HepG2 (cell line): ENCODE data around the gene DPEP2NB. TPM values are rescaled to one million over a fixed set of nuclear protein-coding genes. Genes with fewer than 3 reads are reported as not detected.
A peak's percentile ranks its signal among the peaks of the same experiment; 100 is the strongest.
"Not testable (repeated sequence)": the region's sequence is repeated elsewhere in the genome, so short reads cannot be mapped to it uniquely, and the experiment has no call there.

Experiments used
- ARID2 ChIP-seq: sonication (generic); formaldehyde crosslinking; IDR thresholded peaks from 2 replicates; pipeline ENCODE4 v1.8.1; 2022; ENCODE audit warnings: mild to moderate bottlenecking, missing genetic modification reagents, borderline replicate concordance
- ETV5 ChIP-seq: IDR thresholded peaks from 2 replicates; pipeline ENCODE4 v1.6.1; 2018; ENCODE audit warnings: missing biosample characterization, missing genetic modification reagents, inconsistent platforms, borderline replicate concordance
- HIVEP1 ChIP-seq: sonication (generic); formaldehyde crosslinking; IDR thresholded peaks from 2 replicates; pipeline ENCODE4 v1.4.0; 2020; ENCODE audit warnings: mild to moderate bottlenecking, missing genetic modification reagents
- NFYB ChIP-seq: sonication (generic); formaldehyde crosslinking; IDR thresholded peaks from 2 replicates; pipeline ENCODE4 v1.4.0; 2020; ENCODE audit warnings: missing genetic modification reagents
- SOX6 ChIP-seq, 2 experiments: fragments of 450-650 bp in 1 of 2; sonication (generic) in 1 of 2; formaldehyde crosslinking in 1 of 2; IDR thresholded peaks; 2 replicates each; pipeline versions ENCODE4 v1.4.0 to v1.6.1; 2017 to 2020; ENCODE audit warnings: antibody characterized with exemption in 1 of 2, mild to moderate bottlenecking in 1 of 2, missing genetic modification reagents in 1 of 2
- ZBTB38 ChIP-seq: sonication (generic); formaldehyde crosslinking; IDR thresholded peaks from 2 replicates; pipeline ENCODE4 v1.5.1; 2020; ENCODE audit warnings: mild to moderate bottlenecking, missing genetic modification reagents
- ZNF224 ChIP-seq: sonication (generic); formaldehyde crosslinking; IDR thresholded peaks from 2 replicates; pipeline ENCODE4 v1.5.0; 2020; ENCODE audit warnings: mild to moderate bottlenecking, missing genetic modification reagents
- ZNF501 ChIP-seq: sonication (generic); formaldehyde crosslinking; IDR thresholded peaks from 2 replicates; pipeline ENCODE4 v1.5.1; 2020; ENCODE audit warnings: mild to moderate bottlenecking, moderate library complexity, missing genetic modification reagents
- polyA plus RNA-seq, 8 experiments: library from polyadenylated mRNA; depleted of rRNA in 3 of 8; stranded (reverse) in 7 of 8; unstranded in 1 of 8; fragments of >200 nt; fragmentation: Illumina TruSeq in 4 of 8; extraction: Trizol in 4 of 8; gene quantifications; 2 replicates each; pipeline versions ENCODE4 v1.2.1 to v1.2.3, GENCODE V29; 2011 to 2016; ENCODE audit warnings: low read depth in 4 of 8, missing spikeins in 1 of 8, mixed read lengths in 1 of 8; ENCODE audit not compliant: insufficient read depth in 1 of 8
- total RNA-seq, 5 experiments: library from RNA; depleted of rRNA; stranded (reverse); fragments of >200 nt; fragmentation: Illumina TruSeq; extraction: Trizol; gene quantifications; 2 replicates each; pipeline ENCODE4 v1.2.3, GENCODE V29; 2016; ENCODE audit warnings: low read depth in 1 of 5
- TF ChIP-seq, protein P1 (sequence below): sonication (generic); formaldehyde crosslinking; IDR thresholded peaks from 2 replicates; pipeline ENCODE4 v1.4.0; 2020; ENCODE audit warnings: mild to moderate bottlenecking, missing genetic modification reagents
- TF ChIP-seq, protein P2 (sequence below): sonication (generic); formaldehyde crosslinking; IDR thresholded peaks from 2 replicates; pipeline ENCODE4 v1.5.1; 2020; ENCODE audit warnings: mild to moderate bottlenecking, moderate library complexity, missing genetic modification reagents
- TF ChIP-seq, protein P3 (sequence below): sonication (generic); formaldehyde crosslinking; IDR thresholded peaks from 2 replicates; pipeline ENCODE4 v1.4.0; 2020; ENCODE audit warnings: missing genetic modification reagents
- TF ChIP-seq, protein P4 (sequence below): IDR thresholded peaks from 2 replicates; pipeline ENCODE4 v1.6.1; 2016; ENCODE audit warnings: low read depth

The DPEP2NB gene
- total and polyA plus RNA-seq, 2 of the 13 experiments (the other 11 are each of a cell fraction or from before 2014, with no cell fraction given): not detected

DNA sequence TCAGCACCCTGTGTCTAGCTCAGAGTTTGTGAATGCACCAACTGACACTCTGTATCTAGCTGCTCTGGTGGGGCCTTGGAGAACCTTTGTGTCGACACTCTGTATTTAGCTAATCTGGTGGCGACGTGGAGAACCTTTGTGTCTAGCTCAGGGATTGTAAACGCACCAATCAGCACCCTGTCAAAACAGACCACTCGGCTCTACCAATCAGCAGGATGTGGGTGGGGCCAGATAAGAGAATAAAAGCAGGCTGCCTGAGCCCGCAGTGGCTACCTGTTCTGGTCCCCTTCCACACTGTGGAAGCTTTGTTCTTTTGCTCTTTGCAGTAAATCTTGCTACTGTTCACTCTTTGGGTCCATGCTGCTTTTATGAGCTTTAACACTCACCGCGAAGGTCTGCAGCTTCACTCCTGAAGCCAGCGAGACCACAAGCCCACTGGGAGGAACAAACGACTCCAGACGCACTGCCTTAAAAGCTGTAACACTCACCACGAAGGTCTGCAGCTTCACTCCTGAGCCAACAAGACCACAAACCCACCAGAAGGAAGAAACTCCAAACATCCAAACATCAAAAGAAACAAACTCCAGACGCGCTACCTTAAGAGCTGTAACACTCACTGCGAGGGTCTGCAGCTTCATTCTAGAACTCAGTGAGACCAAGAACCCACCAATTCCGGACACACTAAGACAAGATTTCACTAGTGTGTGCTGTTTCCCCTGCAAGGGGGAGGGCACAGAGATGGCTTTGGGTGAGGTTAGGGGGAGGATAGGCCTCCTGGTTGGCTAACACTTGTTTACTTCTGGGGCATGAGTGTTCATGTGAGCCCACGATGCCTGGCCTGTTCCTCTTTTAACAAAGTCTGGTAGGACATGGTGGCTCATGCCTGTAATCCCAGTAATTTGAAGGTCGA is 16.7 kb downstream of the DPEP2NB start, which contains the start of gene DPEP2 (continued):
- TF ChIP-seq, protein P1, sequence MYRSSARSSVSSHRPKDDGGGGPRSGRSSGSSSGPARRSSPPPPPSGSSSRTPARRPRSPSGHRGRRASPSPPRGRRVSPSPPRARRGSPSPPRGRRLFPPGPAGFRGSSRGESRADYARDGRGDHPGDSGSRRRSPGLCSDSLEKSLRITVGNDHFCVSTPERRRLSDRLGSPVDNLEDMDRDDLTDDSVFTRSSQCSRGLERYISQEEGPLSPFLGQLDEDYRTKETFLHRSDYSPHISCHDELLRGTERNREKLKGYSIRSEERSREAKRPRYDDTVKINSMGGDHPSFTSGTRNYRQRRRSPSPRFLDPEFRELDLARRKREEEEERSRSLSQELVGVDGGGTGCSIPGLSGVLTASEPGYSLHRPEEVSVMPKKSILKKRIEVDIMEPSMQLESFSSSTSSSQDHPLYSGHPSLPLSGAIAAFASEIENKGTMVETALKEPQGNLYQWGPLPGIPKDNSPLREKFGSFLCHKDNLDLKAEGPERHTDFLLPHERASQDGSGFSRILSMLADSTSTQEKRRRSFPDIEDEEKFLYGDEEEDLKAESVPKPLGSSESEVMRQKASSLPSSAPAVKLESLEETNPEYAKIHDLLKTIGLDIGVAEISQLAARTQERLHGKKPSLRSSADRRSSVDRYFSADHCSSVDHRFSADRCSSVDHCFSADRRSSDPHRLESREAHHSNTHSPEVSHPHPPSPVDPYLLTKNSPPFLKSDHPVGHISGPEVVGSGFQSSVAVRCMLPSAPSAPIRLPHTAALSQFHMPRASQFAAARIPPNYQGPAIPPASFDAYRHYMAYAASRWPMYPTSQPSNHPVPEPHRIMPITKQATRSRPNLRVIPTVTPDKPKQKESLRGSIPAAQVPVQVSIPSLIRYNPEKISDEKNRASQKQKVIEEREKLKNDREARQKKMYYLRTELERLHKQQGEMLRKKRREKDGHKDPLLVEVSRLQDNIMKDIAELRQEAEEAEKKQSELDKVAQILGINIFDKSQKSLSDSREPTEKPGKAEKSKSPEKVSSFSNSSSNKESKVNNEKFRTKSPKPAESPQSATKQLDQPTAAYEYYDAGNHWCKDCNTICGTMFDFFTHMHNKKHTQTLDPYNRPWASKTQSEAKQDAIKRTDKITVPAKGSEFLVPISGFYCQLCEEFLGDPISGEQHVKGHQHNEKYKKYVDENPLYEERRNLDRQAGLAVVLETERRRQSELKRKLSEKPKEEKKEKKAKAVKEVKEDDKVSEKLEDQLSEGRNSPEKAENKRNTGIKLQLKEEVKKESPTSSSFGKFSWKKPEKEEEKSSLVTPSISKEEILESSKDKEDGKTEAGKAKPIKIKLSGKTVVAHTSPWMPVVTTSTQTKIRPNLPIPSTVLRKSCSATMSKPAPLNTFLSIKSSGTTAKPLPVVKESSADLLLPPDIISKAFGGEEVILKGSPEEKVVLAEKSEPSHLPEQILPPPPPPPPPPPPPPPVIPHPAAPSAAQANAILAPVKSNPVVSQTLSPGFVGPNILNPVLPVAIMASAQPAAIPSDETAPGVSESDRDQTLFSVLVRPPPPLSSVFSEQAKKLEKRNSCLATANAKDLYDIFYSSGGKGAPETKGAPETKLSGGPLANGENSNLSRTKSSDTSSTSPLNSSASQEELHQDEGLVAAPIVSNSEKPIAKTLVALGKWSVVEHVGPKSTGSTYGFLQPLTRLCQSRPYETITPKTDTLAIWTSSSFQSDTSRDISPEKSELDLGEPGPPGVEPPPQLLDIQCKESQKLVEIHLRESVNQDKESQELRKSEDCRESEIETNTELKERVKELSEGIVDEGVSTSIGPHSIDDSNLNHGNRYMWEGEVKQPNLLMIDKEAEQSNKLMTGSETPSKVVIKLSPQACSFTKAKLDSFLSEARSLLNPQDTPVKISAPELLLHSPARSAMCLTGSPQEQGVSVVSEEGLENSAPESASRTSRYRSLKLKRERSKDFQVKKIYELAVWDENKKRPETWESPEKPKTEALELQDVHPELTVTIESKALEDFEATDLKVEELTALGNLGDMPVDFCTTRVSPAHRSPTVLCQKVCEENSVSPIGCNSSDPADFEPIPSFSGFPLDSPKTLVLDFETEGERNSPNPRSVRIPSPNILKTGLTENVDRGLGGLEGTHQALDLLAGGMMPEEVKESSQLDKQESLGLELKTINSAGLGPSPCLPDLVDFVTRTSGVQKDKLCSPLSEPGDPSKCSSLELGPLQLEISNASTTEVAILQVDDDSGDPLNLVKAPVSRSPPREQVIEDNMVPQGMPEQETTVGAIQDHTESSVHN (CRISPR knock-in tag): 0 out of 2 replicates have a peak, but pooled peaks have one; percentile 31
- TF ChIP-seq ZBTB38 (peak; percentile 76; the same call in 1 of the 2 replicates), ARID2 (CRISPR knock-in tag) (peak; percentile 68; the same call in 1 of the 2 replicates), ZNF224 (0 out of 2 replicates have a peak, but pooled peaks have one; percentile 85), NFYB (CRISPR knock-in tag) (peak; percentile 89), ETV5 (0 out of 2 replicates have a peak, but pooled peaks have one; percentile 17), HIVEP1 (CRISPR knock-in tag) (peak; percentile 10; the same call in 1 of the 2 replicates), SOX6 (CRISPR knock-in tag; IDR thresholded peaks at IDR 0.05) (peak; percentile 51), ZNF501 (CRISPR knock-in tag) (peak; percentile 66)
- TF ChIP-seq, protein P2, sequence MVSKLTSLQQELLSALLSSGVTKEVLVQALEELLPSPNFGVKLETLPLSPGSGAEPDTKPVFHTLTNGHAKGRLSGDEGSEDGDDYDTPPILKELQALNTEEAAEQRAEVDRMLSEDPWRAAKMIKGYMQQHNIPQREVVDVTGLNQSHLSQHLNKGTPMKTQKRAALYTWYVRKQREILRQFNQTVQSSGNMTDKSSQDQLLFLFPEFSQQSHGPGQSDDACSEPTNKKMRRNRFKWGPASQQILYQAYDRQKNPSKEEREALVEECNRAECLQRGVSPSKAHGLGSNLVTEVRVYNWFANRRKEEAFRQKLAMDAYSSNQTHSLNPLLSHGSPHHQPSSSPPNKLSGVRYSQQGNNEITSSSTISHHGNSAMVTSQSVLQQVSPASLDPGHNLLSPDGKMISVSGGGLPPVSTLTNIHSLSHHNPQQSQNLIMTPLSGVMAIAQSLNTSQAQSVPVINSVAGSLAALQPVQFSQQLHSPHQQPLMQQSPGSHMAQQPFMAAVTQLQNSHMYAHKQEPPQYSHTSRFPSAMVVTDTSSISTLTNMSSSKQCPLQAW: peak; percentile 67; the same call in 1 of the 2 replicates
- not testable (repeated sequence) for TF ChIP-seq SOX6 (IDR thresholded peaks at IDR 0.05)
- TF ChIP-seq, protein P3, sequence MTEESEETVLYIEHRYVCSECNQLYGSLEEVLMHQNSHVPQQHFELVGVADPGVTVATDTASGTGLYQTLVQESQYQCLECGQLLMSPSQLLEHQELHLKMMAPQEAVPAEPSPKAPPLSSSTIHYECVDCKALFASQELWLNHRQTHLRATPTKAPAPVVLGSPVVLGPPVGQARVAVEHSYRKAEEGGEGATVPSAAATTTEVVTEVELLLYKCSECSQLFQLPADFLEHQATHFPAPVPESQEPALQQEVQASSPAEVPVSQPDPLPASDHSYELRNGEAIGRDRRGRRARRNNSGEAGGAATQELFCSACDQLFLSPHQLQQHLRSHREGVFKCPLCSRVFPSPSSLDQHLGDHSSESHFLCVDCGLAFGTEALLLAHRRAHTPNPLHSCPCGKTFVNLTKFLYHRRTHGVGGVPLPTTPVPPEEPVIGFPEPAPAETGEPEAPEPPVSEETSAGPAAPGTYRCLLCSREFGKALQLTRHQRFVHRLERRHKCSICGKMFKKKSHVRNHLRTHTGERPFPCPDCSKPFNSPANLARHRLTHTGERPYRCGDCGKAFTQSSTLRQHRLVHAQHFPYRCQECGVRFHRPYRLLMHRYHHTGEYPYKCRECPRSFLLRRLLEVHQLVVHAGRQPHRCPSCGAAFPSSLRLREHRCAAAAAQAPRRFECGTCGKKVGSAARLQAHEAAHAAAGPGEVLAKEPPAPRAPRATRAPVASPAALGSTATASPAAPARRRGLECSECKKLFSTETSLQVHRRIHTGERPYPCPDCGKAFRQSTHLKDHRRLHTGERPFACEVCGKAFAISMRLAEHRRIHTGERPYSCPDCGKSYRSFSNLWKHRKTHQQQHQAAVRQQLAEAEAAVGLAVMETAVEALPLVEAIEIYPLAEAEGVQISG (CRISPR knock-in tag): peak; percentile 42; the same call in 1 of the 2 replicates
- TF ChIP-seq, protein P4, sequence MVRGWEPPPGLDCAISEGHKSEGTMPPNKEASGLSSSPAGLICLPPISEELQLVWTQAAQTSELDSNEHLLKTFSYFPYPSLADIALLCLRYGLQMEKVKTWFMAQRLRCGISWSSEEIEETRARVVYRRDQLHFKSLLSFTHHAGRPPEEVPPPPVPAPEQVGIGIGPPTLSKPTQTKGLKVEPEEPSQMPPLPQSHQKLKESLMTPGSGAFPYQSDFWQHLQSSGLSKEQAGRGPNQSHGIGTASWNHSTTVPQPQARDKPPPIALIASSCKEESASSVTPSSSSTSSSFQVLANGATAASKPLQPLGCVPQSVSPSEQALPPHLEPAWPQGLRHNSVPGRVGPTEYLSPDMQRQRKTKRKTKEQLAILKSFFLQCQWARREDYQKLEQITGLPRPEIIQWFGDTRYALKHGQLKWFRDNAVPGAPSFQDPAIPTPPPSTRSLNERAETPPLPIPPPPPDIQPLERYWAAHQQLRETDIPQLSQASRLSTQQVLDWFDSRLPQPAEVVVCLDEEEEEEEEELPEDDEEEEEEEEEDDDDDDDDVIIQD (CRISPR knock-in tag): peak; percentile 75; the same call in 1 of the 2 replicates
